Hepatocyte (in vitro differentiated cells): ENCODE measurements around the gene ROBO1.

Experiments
- EZH2 ChIP-seq: fragments of 200-600 bp; sonication (generic); IDR thresholded peaks from 2 replicates; pipeline ENCODE4 v1.6.1; 2016; ENCODE audit warnings: antibody characterized with exemption, mild to moderate bottlenecking, borderline replicate concordance
- TF ChIP-seq, protein P1 (sequence below): fragments of 200-600 bp; sonication (generic); IDR thresholded peaks from 2 replicates; pipeline ENCODE4 v1.5.1; 2016; ENCODE audit warnings: antibody characterized with exemption, mild to moderate bottlenecking; ENCODE audit not compliant: poor library complexity

DNA sequence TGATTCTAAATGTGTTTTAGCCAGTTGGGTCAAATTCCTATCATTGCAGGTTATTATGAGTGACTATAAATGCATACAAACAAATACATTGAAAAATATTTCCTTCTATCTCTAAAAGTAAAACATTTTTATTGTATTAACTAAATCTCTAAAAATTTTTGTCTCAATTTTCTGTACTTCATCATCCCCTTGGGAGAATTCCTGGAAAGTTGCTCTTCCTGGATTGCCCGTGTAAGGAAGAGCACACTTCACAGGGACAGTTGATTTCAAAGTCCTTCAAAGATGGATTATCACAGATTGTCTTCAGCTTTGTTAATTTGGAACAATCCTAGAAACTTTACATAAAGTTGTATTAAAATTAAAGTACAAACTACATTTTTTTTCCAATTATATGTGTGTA, 595.6 kb downstream of the ROBO1 start:
- TF ChIP-seq, protein P1, sequence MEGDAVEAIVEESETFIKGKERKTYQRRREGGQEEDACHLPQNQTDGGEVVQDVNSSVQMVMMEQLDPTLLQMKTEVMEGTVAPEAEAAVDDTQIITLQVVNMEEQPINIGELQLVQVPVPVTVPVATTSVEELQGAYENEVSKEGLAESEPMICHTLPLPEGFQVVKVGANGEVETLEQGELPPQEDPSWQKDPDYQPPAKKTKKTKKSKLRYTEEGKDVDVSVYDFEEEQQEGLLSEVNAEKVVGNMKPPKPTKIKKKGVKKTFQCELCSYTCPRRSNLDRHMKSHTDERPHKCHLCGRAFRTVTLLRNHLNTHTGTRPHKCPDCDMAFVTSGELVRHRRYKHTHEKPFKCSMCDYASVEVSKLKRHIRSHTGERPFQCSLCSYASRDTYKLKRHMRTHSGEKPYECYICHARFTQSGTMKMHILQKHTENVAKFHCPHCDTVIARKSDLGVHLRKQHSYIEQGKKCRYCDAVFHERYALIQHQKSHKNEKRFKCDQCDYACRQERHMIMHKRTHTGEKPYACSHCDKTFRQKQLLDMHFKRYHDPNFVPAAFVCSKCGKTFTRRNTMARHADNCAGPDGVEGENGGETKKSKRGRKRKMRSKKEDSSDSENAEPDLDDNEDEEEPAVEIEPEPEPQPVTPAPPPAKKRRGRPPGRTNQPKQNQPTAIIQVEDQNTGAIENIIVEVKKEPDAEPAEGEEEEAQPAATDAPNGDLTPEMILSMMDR, result no peak
- TF ChIP-seq EZH2, result no peak
